ENCODE results near the gene FASN. TPM values are rescaled to one million over a fixed set of nuclear protein-coding genes. Genes with fewer than 3 reads are reported as not detected.

The FASN gene
- polyA plus RNA-seq, 1 donor: 34.7 TPM

DNA sequence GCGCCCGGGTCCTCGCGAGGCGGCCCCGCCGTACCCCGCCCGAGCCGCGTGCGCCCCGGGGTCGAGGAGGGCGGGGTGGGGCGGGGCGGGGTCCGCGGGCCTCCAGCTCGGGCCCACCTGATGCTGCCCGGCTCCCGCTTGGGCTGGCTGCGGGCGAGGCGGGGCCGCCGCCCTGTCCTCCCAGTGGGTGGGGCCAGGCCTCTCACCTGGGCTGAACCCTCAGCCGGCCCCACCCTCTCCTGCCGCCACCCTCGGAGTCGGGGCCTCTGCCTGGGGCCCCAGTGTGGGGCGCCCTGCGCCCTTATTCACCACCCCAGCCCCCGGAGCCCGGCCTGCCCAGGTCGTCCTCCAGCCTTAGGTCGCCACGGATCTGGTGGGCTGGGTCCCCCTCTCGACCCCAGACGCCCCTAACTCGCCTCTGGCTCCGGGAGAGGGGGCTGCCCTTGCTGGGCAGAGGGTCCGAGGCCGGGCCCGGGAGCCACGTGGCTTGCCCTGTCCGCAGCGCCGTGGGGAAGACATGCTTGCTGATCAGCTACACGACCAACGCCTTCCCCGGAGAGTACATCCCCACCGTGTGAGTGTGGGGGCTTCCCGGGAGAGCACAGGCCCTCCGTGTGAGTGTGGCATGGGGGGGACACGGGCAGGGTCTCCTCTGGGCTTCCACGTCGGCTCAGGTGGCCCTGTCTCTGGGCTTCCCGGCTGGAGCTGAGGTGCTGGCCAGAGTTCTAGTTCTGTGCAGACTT lies 66.0 kb downstream of the FASN start:
- DNase-seq: peak in 1 of 2 donors; percentile 67
- peaks cover 3% of the 10 kb centered on the region for H3K9me3 ChIP-seq (ENCODE audit: control insufficient read depth, low read depth, low read length)
- no CpG with 5 or more reads among the region's 59 CpGs for WGBS (ENCODE audit: insufficient coverage, low lambda C conversion rate)
- H3K4me1 ChIP-seq (ENCODE audit: control insufficient read depth, insufficient read depth, low read length): peaks cover 22% of the 10 kb centered on the region
- peaks cover 21% of the 10 kb centered on the region for H3K36me3 ChIP-seq (ENCODE audit: control insufficient read depth, insufficient read depth, low read length)
- H3K27ac ChIP-seq (ENCODE audit: low read length): no peak overlapping the region
- H3K27me3 ChIP-seq (ENCODE audit: control insufficient read depth, insufficient read depth, low read length): peaks cover 6% of the 10 kb centered on the region
- H3K4me3 ChIP-seq (ENCODE audit: low read length): peak overlapping the region; percentile 32

DNA sequence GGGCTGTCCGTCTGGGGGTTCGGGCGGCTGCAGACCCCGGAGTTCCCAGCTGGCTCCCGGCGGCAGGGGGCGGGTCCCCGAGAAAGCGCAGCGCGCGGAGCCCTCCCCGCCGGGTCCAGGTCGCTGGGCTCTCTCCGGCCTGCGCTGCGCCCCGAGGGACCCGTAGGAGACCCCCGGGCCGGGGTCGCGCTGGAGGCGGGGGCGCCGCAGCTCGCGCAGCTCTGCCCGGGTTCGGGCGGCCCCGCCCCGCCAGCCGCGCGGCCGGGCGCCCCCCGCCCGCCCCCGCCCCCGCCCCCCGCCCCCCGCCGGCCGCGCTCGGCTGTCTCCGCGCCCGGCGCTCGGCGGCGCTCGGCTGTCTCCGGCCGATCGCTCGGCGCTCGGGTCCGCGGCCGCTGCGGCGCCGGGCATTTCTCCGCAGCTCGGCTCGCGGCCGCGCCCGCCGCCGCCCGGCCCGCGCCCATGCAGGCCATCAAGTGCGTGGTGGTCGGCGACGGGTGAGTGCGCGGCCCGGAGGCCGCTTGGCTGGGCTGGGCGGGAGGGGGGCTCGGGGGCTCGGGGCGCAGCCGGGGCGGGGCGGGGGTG lies 66.6 kb downstream of the FASN start, which contains the start of gene RAC3:
Gene RAC3, plus strand, starts transcription at position 376 of the 582 bp plus-strand sequence. Its CDS starts 84 bp downstream, at position 460.
- peak within 1 kb of the TSS; percentile 49 for H3K4me3 ChIP-seq (ENCODE audit: low read length)

DNA sequence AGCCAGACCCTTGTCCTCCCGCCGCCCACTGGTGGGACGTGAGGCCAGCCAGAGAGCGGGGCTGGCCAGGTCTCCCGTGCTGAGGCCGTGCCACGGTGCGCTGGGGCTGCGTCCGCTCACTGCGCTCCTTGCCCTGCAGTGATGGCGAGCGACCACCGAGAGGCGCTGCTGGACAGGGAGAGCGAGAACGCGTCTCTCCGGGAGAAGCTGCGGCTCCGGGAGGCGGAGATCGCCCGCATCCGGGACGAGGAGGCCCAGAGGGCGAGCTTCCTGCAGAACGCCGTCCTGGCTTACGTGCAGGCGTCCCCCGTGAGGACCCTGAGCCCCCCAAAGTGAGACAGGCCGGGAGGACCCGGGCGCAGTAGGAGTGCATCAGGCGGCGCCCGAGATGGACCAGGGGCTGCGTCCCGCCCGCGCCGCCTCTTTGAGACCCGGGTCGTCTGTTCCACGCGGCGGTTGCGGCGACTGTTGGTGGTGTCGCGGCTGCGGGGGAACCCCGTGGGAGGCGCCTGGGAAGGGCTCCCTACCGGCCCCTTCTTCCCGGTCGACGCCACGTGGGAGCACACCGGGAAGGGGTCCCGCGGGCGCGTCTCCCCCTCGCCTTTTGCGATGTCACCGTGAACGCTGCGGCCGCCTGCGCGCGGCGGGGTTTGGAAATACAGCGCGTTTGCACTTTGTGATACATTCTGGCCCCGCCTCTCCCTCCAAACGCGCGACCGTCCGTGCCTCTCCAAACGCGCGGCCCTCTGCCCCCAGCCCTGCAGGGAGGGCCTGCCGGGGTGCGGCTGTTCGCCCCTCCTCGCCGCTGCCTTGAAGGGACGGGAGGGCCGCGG lies 67.3 kb downstream of the FASN start:
- H3K27me3 ChIP-seq (ENCODE audit: control insufficient read depth, insufficient read depth, low read length): peaks cover 6% of the 10 kb centered on the region
- WGBS (ENCODE audit: insufficient coverage, low lambda C conversion rate): no CpG with 5 or more reads among the region's 94 CpGs
- peak overlapping the region; percentile 49 for H3K4me3 ChIP-seq (ENCODE audit: low read length)
- peaks cover 11% of the 10 kb centered on the region for H3K4me1 ChIP-seq (ENCODE audit: control insufficient read depth, insufficient read depth, low read length)
- peak; percentile 81 to 82 for DNase-seq
- peak overlapping the region; percentile 17 for H3K27ac ChIP-seq (ENCODE audit: low read length)
- H3K36me3 ChIP-seq (ENCODE audit: control insufficient read depth, insufficient read depth, low read length): peaks cover 27% of the 10 kb centered on the region
- peaks cover 3% of the 10 kb centered on the region for H3K9me3 ChIP-seq (ENCODE audit: control insufficient read depth, low read depth, low read length)

More for the DNA sequence above, 66.6 kb downstream of the FASN start, which contains the start of gene RAC3:
- Histone ChIP-seq H3K27ac (ENCODE audit: low read length) (peak within 1 kb of the TSS; percentile 17), H3K9me3 (ENCODE audit: control insufficient read depth, low read depth, low read length) (peaks cover 3% of the 10 kb centered on the region), H3K27me3 (ENCODE audit: control insufficient read depth, insufficient read depth, low read length) (peaks cover 6% of the 10 kb centered on the region), H3K36me3 (ENCODE audit: control insufficient read depth, insufficient read depth, low read length) (peaks cover 25% of the 10 kb centered on the region), H3K4me1 (ENCODE audit: control insufficient read depth, insufficient read depth, low read length) (peaks cover 17% of the 10 kb centered on the region)
- WGBS (ENCODE audit: insufficient coverage, low lambda C conversion rate): no CpG with 5 or more reads among the region's 96 CpGs
- DNase-seq: no peak

DNA sequence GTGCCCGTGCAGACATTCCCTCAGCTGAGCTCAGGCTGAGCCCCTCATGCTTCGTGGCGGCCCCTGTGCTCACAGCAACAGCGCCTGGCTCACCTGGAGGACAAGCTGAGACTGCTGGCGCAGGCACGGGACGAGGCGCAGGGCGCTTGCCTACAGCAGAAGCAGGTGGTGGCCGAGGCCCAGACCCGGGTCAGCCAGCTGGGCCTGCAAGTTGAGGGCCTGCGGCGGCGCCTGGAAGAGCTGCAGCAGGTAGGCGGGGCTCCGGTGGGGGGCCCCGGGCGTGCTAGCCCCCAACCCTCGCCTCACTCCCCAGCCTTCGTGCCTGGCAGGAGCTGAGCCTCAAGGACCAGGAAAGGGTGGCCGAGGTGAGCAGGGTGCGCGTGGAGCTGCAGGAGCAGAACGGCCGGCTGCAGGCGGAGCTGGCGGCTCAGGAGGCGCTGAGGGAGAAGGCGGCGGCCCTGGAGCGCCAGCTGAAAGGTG lies 68.0 kb downstream of the FASN start:
- Histone ChIP-seq H3K9me3 (ENCODE audit: control insufficient read depth, low read depth, low read length) (peaks cover 3% of the 10 kb centered on the region), H3K4me1 (ENCODE audit: control insufficient read depth, insufficient read depth, low read length) (peaks cover 11% of the 10 kb centered on the region), H3K27me3 (ENCODE audit: control insufficient read depth, insufficient read depth, low read length) (peaks cover 6% of the 10 kb centered on the region), H3K36me3 (ENCODE audit: control insufficient read depth, insufficient read depth, low read length) (peaks cover 25% of the 10 kb centered on the region), H3K4me3 (ENCODE audit: low read length) (no peak overlapping the region), H3K27ac (ENCODE audit: low read length) (no peak overlapping the region)
- WGBS (ENCODE audit: insufficient coverage, low lambda C conversion rate): no CpG with 5 or more reads among the region's 31 CpGs
- no peak for DNase-seq

DNA sequence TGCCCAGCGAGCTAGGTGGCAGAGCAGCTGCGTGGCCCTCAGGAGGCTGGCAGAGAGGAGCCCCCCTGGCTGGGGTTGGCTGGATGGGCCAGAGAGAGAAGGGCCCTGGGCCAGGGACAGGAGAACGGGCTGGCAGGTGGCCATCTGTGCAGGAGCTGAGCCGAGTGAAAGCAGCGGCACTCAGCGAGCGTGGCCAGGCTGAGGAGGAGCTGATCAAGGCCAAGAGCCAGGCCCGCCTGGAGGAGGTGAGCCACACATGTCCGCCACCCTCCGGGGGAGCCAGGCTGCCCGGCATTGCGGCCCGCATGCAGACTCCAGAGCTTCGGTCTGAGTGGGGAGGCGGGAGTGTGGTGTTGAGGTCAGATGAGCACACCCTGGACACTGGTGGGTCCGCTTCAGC lies 68.6 kb downstream of the FASN start:
- peaks cover 6% of the 10 kb centered on the region for H3K27me3 ChIP-seq (ENCODE audit: control insufficient read depth, insufficient read depth, low read length)
- H3K27ac ChIP-seq (ENCODE audit: low read length): no peak overlapping the region
- H3K4me3 ChIP-seq (ENCODE audit: low read length): no peak overlapping the region
- WGBS (ENCODE audit: insufficient coverage, low lambda C conversion rate): no CpG with 5 or more reads among the region's 16 CpGs
- H3K9me3 ChIP-seq (ENCODE audit: control insufficient read depth, low read depth, low read length): peaks cover 3% of the 10 kb centered on the region
- peaks cover 25% of the 10 kb centered on the region for H3K36me3 ChIP-seq (ENCODE audit: control insufficient read depth, insufficient read depth, low read length)
- peaks cover 12% of the 10 kb centered on the region for H3K4me1 ChIP-seq (ENCODE audit: control insufficient read depth, insufficient read depth, low read length)
- no peak for DNase-seq

DNA sequence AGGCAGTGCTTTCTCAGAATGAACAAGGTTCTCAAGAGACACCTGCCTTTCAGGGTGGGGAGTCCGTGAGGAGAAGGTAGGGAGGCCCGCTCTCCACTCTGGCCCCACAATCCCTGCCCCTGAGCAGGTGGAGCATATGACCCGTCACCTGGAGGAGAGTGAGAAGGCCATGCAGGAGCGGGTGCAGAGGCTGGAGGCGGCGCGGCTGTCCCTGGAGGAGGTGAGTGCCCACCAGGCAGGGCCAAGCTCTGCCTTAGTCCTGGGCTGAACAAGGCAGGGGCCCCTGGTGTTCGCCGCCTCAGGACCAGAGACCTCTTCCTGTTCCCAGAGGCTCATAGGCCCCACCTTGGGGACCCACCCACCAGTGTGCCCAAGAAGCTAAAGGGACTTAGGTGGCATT lies 69.1 kb downstream of the FASN start:
- no CpG with 5 or more reads among the region's 9 CpGs for WGBS (ENCODE audit: insufficient coverage, low lambda C conversion rate)
- peaks cover 3% of the 10 kb centered on the region for H3K9me3 ChIP-seq (ENCODE audit: control insufficient read depth, low read depth, low read length)
- peaks cover 25% of the 10 kb centered on the region for H3K36me3 ChIP-seq (ENCODE audit: control insufficient read depth, insufficient read depth, low read length)
- H3K27ac ChIP-seq (ENCODE audit: low read length): no peak overlapping the region
- DNase-seq: no peak
- peaks cover 16% of the 10 kb centered on the region for H3K4me1 ChIP-seq (ENCODE audit: control insufficient read depth, insufficient read depth, low read length)
- H3K27me3 ChIP-seq (ENCODE audit: control insufficient read depth, insufficient read depth, low read length): peaks cover 6% of the 10 kb centered on the region
- H3K4me3 ChIP-seq (ENCODE audit: low read length): no peak overlapping the region

Other genes starting within 250 kb of the FASN start
- 737 TPM for gene P4HB, start 237.7 kb downstream of the FASN start, polyA plus RNA-seq
- gene ARHGDIA, start 226.9 kb downstream of the FASN start, polyA plus RNA-seq: 203 TPM
- gene ALYREF, start 206.7 kb downstream of the FASN start, polyA plus RNA-seq: 59.0 TPM
- gene ANAPC11, start 206.5 kb downstream of the FASN start, polyA plus RNA-seq: 79.6 TPM
- 0.39 TPM for gene NPB, start 196.0 kb downstream of the FASN start, polyA plus RNA-seq
- gene PCYT2, start 186.8 kb downstream of the FASN start, polyA plus RNA-seq: 33.8 TPM
- 25.2 TPM for gene SIRT7, start 180.1 kb downstream of the FASN start, polyA plus RNA-seq
- gene MAFG, start 170.5 kb downstream of the FASN start, polyA plus RNA-seq: 21.1 TPM
- 24.5 TPM for gene PYCR1, start 160.9 kb downstream of the FASN start, polyA plus RNA-seq
- gene MYADML2, start 151.0 kb downstream of the FASN start, polyA plus RNA-seq: 0.07 TPM
- gene NOTUM, start 137.0 kb downstream of the FASN start, polyA plus RNA-seq: 4.1 TPM
- gene ASPSCR1, start 120.6 kb downstream of the FASN start, polyA plus RNA-seq: 24.9 TPM
- 48.0 TPM for gene CENPX, start 75.4 kb downstream of the FASN start, polyA plus RNA-seq
- gene LRRC45, start 74.9 kb downstream of the FASN start, polyA plus RNA-seq: 14.4 TPM
- 10.1 TPM for gene RAC3, start 66.6 kb downstream of the FASN start, polyA plus RNA-seq
- 44.1 TPM for gene DCXR, start 60.5 kb downstream of the FASN start, polyA plus RNA-seq
- 42.1 TPM for gene RFNG, start 46.4 kb downstream of the FASN start, polyA plus RNA-seq
- gene GPS1, start 46.3 kb downstream of the FASN start, polyA plus RNA-seq: 97.1 TPM
- 90.4 TPM for gene DUS1L, start 32.4 kb downstream of the FASN start, polyA plus RNA-seq
- gene CCDC57, start 114.6 kb upstream of the FASN start, polyA plus RNA-seq: 45.6 TPM
- 19.5 TPM for gene SLC16A3, start 130.8 kb upstream of the FASN start, polyA plus RNA-seq
- gene CSNK1D, start 175.5 kb upstream of the FASN start, polyA plus RNA-seq: 147 TPM
- 8.6 TPM for gene CD7, start 219.4 kb upstream of the FASN start, polyA plus RNA-seq
- gene SECTM1, start 235.5 kb upstream of the FASN start, polyA plus RNA-seq: 16.1 TPM

All from large intestine (tissue), 3 donors.